ENCODE results near the gene CITED4.

DNA sequence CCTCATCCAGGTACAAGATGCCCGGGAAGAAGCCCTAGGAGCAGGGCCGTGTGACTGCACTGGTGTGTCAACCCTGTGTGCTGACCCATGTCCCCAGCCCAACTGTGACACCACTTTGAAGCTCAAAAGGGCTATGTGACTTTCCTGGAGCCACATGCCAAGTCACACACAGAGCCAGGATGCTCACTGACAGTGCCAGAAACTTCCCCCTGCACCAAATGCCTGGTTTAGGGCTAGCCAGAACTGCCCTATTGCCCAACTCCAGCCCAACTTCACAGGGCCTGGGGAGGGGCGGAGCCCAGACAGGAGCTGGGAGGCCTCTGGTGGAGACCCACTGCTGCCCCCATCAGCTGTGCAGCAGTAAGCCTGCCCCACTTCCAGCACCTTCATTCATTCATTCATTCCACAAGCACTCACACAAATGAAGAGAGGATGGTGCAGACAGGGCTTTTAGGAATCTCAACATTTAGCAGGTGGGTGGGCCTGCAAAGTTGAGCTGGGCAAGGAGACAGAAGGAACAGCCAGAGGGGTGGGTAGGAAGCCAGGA is 41.8 kb downstream of the CITED4 start:
- TF ChIP-seq POLR2A (IDR thresholded peaks at IDR 0.05) = no peak
- TF ChIP-seq, protein P1, sequence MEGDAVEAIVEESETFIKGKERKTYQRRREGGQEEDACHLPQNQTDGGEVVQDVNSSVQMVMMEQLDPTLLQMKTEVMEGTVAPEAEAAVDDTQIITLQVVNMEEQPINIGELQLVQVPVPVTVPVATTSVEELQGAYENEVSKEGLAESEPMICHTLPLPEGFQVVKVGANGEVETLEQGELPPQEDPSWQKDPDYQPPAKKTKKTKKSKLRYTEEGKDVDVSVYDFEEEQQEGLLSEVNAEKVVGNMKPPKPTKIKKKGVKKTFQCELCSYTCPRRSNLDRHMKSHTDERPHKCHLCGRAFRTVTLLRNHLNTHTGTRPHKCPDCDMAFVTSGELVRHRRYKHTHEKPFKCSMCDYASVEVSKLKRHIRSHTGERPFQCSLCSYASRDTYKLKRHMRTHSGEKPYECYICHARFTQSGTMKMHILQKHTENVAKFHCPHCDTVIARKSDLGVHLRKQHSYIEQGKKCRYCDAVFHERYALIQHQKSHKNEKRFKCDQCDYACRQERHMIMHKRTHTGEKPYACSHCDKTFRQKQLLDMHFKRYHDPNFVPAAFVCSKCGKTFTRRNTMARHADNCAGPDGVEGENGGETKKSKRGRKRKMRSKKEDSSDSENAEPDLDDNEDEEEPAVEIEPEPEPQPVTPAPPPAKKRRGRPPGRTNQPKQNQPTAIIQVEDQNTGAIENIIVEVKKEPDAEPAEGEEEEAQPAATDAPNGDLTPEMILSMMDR (IDR thresholded peaks at IDR 0.05) = no peak
